K562 (cell line): Measurements from ENCODE around the gene ZSCAN22. TPM values are rescaled to one million over a fixed set of nuclear protein-coding genes. Genes with fewer than 3 reads are reported as not detected.

Source experiments
- ERF ChIP-seq: fragments of 450-650 bp; formaldehyde crosslinking; IDR thresholded peaks from 2 replicates; pipeline ENCODE4 v1.4.0; 2020; ENCODE audit warnings: mild to moderate bottlenecking, mixed read lengths
- FOXJ3 ChIP-seq: sonication (generic); formaldehyde crosslinking; IDR thresholded peaks from 2 replicates; pipeline ENCODE4 v1.4.0; 2020; ENCODE audit warnings: mild to moderate bottlenecking, missing genetic modification reagents
- MAFF ChIP-seq: IDR thresholded peaks from 2 replicates; pipeline ENCODE4 v1.6.1; 2012; ENCODE audit warnings: low read length, improper control_type of control experiment
- MCM7 ChIP-seq, 2 experiments: fragments of 450-650 bp; IDR thresholded peaks; 2 replicates each; pipeline ENCODE4 v1.6.1; 2016 to 2018
- POLR2B ChIP-seq: fragments of 450-650 bp; IDR thresholded peaks from 2 replicates; pipeline ENCODE4 v1.6.1; 2018; ENCODE audit warnings: low read depth; ENCODE audit not compliant: partially characterized antibody
- RFX1 ChIP-seq: fragments of 450-650 bp; IDR thresholded peaks from 2 replicates; pipeline ENCODE4 v1.6.1; 2016; ENCODE audit warnings: mild to moderate bottlenecking, moderate library complexity
- TAF7 ChIP-seq: fragments of 450-650 bp; IDR thresholded peaks from 2 replicates; pipeline ENCODE4 v1.6.1; 2016; ENCODE audit warnings: missing genetic modification characterization, missing compliant biosample characterization
- TRIM28 ChIP-seq: fragments of 450-650 bp; IDR thresholded peaks from 2 replicates; pipeline ENCODE4 v1.6.1; 2017
- YBX1 ChIP-seq: fragments of 450-650 bp; IDR thresholded peaks from 2 replicates; pipeline ENCODE4 v1.7.1; 2016; ENCODE audit warnings: mild to moderate bottlenecking
- ZNF311 ChIP-seq: fragments of 250-450 bp; sonication (Bioruptor Pico); IDR thresholded peaks from 2 replicates; pipeline ENCODE4 v1.4.0; 2020; ENCODE audit warnings: mild to moderate bottlenecking, moderate library complexity
- polyA plus RNA-seq, 8 experiments: library from polyadenylated mRNA; depleted of rRNA in 4 of 8; stranded (reverse) in 5 of 8; unstranded in 3 of 8; fragments of >200 nt; fragmentation: Nextera tagmentation in 2 of 8; fragmentation: Illumina TruSeq in 1 of 8; extraction: Ambion mirVana in 2 of 8; extraction: Trizol in 1 of 8; gene quantifications; 2 replicates each; pipeline versions ENCODE4 v1.2.1 to v1.2.3, GENCODE V29; 2011 to 2014; ENCODE audit warnings: inconsistent platforms in 1 of 8, missing spikeins in 1 of 8
- total RNA-seq, 7 experiments: library from RNA; depleted of rRNA in 6 of 7; stranded (reverse); fragments of >200 nt in 6 of 7; fragmentation: Illumina TruSeq in 2 of 7; extraction: Trizol in 2 of 7; gene quantifications; 2 replicates each; pipeline versions ENCODE4 v1.2.1 to v1.2.3, GENCODE V29; 2011 to 2021; ENCODE audit warnings: low replicate concordance in 1 of 7
- TF ChIP-seq, protein P1 (sequence below): sonication (generic); formaldehyde crosslinking; IDR thresholded peaks from 2 replicates; pipeline ENCODE4 v1.8.0; 2023; ENCODE audit warnings: missing genetic modification reagents, mild to moderate bottlenecking, borderline replicate concordance
- TF ChIP-seq, protein P2 (sequence below), 2 experiments: fragments of 250-450 bp in 1 of 2; fragments of 450-650 bp in 1 of 2; sonication (Bioruptor Pico) in 1 of 2; IDR thresholded peaks; 2 replicates each; pipeline versions ENCODE4 v1.6.1 to v1.8.0; 2016 to 2021; ENCODE audit warnings: mild to moderate bottlenecking in 2 of 2, moderate library complexity in 2 of 2, missing compliant biosample characterization in 1 of 2, missing genetic modification characterization in 1 of 2
- TF ChIP-seq, protein P3 (sequence below): fragments of 450-650 bp; formaldehyde crosslinking; IDR thresholded peaks from 2 replicates; pipeline ENCODE4 v1.4.0; 2022; ENCODE audit warnings: missing genetic modification characterization
- TF ChIP-seq, protein P4 (sequence below): fragments of 150-350 bp; IDR thresholded peaks from 2 replicates; pipeline ENCODE4 v1.6.1; 2014; ENCODE audit warnings: low read depth, mild to moderate bottlenecking, low read length, borderline replicate concordance
- TF ChIP-seq, protein P5 (sequence below): fragments of 450-650 bp; IDR thresholded peaks from one replicate; pipeline ENCODE4 v1.6.1; 2018; ENCODE audit warnings: mild to moderate bottlenecking, moderate library complexity; ENCODE audit not compliant: partially characterized antibody

Gene ZSCAN22
- total and polyA plus RNA-seq, 9 of the 15 experiments (the other 6 are each of a cell fraction or from before 2014, with no cell fraction given): 0.98 to 5.3 (median 3.0) TPM

DNA sequence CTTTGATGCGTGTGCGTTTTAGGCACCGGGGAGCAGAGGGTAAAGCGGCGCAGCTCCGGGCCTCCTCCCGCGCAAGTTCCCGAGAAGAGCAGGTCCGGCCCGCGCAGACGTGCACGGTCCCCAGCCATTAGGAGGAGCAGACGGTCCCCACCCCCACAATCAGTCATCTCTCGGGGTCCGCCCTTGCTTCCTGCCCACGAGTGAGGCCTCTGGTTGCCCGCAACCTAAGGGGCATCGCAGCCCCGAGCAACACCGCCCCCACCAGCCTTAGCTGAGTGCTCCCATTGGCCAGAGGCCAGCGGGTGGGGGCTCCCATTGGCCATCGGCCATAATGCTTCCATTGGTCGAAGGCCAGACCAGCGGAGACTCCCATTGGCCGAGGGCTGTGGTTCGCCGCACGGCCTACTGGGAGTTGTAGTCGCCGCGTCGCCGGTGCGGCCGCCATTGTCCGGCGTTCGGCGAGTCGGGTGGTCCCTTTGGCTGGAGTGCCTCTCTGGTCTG is 48.2 kb upstream of the ZSCAN22 start, which contains the start of gene ZNF8 (continued):
- TF ChIP-seq, protein P1, sequence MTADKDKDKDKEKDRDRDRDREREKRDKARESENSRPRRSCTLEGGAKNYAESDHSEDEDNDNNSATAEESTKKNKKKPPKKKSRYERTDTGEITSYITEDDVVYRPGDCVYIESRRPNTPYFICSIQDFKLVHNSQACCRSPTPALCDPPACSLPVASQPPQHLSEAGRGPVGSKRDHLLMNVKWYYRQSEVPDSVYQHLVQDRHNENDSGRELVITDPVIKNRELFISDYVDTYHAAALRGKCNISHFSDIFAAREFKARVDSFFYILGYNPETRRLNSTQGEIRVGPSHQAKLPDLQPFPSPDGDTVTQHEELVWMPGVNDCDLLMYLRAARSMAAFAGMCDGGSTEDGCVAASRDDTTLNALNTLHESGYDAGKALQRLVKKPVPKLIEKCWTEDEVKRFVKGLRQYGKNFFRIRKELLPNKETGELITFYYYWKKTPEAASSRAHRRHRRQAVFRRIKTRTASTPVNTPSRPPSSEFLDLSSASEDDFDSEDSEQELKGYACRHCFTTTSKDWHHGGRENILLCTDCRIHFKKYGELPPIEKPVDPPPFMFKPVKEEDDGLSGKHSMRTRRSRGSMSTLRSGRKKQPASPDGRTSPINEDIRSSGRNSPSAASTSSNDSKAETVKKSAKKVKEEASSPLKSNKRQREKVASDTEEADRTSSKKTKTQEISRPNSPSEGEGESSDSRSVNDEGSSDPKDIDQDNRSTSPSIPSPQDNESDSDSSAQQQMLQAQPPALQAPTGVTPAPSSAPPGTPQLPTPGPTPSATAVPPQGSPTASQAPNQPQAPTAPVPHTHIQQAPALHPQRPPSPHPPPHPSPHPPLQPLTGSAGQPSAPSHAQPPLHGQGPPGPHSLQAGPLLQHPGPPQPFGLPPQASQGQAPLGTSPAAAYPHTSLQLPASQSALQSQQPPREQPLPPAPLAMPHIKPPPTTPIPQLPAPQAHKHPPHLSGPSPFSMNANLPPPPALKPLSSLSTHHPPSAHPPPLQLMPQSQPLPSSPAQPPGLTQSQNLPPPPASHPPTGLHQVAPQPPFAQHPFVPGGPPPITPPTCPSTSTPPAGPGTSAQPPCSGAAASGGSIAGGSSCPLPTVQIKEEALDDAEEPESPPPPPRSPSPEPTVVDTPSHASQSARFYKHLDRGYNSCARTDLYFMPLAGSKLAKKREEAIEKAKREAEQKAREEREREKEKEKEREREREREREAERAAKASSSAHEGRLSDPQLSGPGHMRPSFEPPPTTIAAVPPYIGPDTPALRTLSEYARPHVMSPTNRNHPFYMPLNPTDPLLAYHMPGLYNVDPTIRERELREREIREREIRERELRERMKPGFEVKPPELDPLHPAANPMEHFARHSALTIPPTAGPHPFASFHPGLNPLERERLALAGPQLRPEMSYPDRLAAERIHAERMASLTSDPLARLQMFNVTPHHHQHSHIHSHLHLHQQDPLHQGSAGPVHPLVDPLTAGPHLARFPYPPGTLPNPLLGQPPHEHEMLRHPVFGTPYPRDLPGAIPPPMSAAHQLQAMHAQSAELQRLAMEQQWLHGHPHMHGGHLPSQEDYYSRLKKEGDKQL: no peak
- TF ChIP-seq YBX1: no peak
- no peak for TF ChIP-seq MAFF
- peak; percentile 32; the same call in 1 of the 2 replicates for TF ChIP-seq TAF7 (tag)
- TF ChIP-seq RFX1: peak; percentile 52; the same call in 1 of the 2 replicates
- TF ChIP-seq POLR2B: peak; percentile 75
- TF ChIP-seq ERF (CRISPR knock-in tag): no peak; the same call in 1 of the 2 replicates
- TF ChIP-seq, protein P2, sequence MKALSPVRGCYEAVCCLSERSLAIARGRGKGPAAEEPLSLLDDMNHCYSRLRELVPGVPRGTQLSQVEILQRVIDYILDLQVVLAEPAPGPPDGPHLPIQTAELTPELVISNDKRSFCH (CRISPR knock-in tag; IDR thresholded peaks at IDR 0.05): no peak
- TF ChIP-seq, protein P2 (tag; IDR thresholded peaks at IDR 0.05): no peak
- no peak for TF ChIP-seq TRIM28
- TF ChIP-seq, protein P3, sequence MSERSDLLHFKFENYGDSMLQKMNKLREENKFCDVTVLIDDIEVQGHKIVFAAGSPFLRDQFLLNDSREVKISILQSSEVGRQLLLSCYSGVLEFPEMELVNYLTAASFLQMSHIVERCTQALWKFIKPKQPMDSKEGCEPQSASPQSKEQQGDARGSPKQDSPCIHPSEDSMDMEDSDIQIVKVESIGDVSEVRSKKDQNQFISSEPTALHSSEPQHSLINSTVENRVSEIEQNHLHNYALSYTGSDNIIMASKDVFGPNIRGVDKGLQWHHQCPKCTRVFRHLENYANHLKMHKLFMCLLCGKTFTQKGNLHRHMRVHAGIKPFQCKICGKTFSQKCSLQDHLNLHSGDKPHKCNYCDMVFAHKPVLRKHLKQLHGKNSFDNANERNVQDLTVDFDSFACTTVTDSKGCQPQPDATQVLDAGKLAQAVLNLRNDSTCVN (CRISPR knock-in tag): no peak
- TF ChIP-seq, protein P4, sequence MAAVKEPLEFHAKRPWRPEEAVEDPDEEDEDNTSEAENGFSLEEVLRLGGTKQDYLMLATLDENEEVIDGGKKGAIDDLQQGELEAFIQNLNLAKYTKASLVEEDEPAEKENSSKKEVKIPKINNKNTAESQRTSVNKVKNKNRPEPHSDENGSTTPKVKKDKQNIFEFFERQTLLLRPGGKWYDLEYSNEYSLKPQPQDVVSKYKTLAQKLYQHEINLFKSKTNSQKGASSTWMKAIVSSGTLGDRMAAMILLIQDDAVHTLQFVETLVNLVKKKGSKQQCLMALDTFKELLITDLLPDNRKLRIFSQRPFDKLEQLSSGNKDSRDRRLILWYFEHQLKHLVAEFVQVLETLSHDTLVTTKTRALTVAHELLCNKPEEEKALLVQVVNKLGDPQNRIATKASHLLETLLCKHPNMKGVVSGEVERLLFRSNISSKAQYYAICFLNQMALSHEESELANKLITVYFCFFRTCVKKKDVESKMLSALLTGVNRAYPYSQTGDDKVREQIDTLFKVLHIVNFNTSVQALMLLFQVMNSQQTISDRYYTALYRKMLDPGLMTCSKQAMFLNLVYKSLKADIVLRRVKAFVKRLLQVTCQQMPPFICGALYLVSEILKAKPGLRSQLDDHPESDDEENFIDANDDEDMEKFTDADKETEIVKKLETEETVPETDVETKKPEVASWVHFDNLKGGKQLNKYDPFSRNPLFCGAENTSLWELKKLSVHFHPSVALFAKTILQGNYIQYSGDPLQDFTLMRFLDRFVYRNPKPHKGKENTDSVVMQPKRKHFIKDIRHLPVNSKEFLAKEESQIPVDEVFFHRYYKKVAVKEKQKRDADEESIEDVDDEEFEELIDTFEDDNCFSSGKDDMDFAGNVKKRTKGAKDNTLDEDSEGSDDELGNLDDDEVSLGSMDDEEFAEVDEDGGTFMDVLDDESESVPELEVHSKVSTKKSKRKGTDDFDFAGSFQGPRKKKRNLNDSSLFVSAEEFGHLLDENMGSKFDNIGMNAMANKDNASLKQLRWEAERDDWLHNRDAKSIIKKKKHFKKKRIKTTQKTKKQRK: no peak
- TF ChIP-seq FOXJ3 (CRISPR knock-in tag): no peak
- no peak for TF ChIP-seq ZNF311 (CRISPR knock-in tag)
- TF ChIP-seq MCM7 (IDR thresholded peaks at IDR 0.05): no peak
- TF ChIP-seq, protein P5, sequence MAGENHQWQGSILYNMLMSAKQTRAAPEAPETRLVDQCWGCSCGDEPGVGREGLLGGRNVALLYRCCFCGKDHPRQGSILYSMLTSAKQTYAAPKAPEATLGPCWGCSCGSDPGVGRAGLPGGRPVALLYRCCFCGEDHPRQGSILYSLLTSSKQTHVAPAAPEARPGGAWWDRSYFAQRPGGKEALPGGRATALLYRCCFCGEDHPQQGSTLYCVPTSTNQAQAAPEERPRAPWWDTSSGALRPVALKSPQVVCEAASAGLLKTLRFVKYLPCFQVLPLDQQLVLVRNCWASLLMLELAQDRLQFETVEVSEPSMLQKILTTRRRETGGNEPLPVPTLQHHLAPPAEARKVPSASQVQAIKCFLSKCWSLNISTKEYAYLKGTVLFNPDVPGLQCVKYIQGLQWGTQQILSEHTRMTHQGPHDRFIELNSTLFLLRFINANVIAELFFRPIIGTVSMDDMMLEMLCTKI: no peak
